COLO829 (cell line): ENCODE data around the gene PTPRN2.

Experiments used
- DNase-seq: peaks from one replicate; pipeline ENCODE4 v3.0.0; 2012; ENCODE audit warnings: low spot score

PTPRN2 gene

GRCh38 chr7:158400601-158401225 lies 186.9 kb downstream of the PTPRN2 start:
- DNase-seq: no peak

GRCh38 chr7:158399762-158400161 lies 187.9 kb downstream of the PTPRN2 start:
- no peak for DNase-seq

- DNase-seq: no peak
Observed at GRCh38 chr7:158398750-158399149, 188.9 kb downstream of the PTPRN2 start.

- no peak for DNase-seq
Observed at GRCh38 chr7:158397885-158398284, 189.7 kb downstream of the PTPRN2 start.

GRCh38 chr7:158396982-158397862 lies 190.4 kb downstream of the PTPRN2 start:
- DNase-seq: no peak

GRCh38 chr7:158396301-158396905 lies 191.2 kb downstream of the PTPRN2 start:
- no peak for DNase-seq

- DNase-seq: no peak
Observed at GRCh38 chr7:158395780-158396278, 191.8 kb downstream of the PTPRN2 start.

GRCh38 chr7:158395349-158395748 lies 192.3 kb downstream of the PTPRN2 start:
- no peak for DNase-seq

GRCh38 chr7:158394936-158395335 lies 192.7 kb downstream of the PTPRN2 start:
- DNase-seq: no peak

GRCh38 chr7:158393926-158394625 lies 193.5 kb downstream of the PTPRN2 start:
- no peak for DNase-seq

GRCh38 chr7:158392251-158392650 lies 195.4 kb downstream of the PTPRN2 start:
- DNase-seq: no peak

GRCh38 chr7:158391541-158391940 lies 196.1 kb downstream of the PTPRN2 start:
- no peak for DNase-seq

- DNase-seq: no peak
Observed at GRCh38 chr7:158391141-158391540, 196.5 kb downstream of the PTPRN2 start.

GRCh38 chr7:158390460-158390859 lies 197.2 kb downstream of the PTPRN2 start:
- DNase-seq: no peak

- no peak for DNase-seq
Observed at GRCh38 chr7:158389514-158390425, 197.9 kb downstream of the PTPRN2 start.

GRCh38 chr7:158388928-158389327 lies 198.7 kb downstream of the PTPRN2 start:
- DNase-seq: no peak

- no peak for DNase-seq
Observed at GRCh38 chr7:158388072-158388471, 199.6 kb downstream of the PTPRN2 start.

GRCh38 chr7:158387546-158387891 lies 200.1 kb downstream of the PTPRN2 start:
- no peak for DNase-seq

- no peak for DNase-seq
Observed at GRCh38 chr7:158386866-158387545, 200.6 kb downstream of the PTPRN2 start.

GRCh38 chr7:158386355-158386618 lies 201.3 kb downstream of the PTPRN2 start:
- DNase-seq: no peak
